ENCODE data around the gene SNAP29. TPM values are rescaled to one million over a fixed set of nuclear protein-coding genes. Genes with fewer than 3 reads are reported as not detected.

SNAP29 gene
- total and polyA plus RNA-seq, 9 of the 15 experiments (the other 6 are each of a cell fraction or from before 2014, with no cell fraction given): 19.5 to 250 (median 75.9) TPM

- TF ChIP-seq CREB5 (CRISPR knock-in tag; IDR thresholded peaks at IDR 0.05) (no peak), RBBP5 (IDR thresholded peaks at IDR 0.05; ENCODE audit: borderline replicate concordance, insufficient read depth, low read length, poor library complexity, severe bottlenecking) (no peak), JUNB (CRISPR knock-in tag; conservative IDR thresholded peaks at IDR 0.05) (0 out of 2 replicates have a peak, but pooled peaks have one; percentile 22), CLOCK (CRISPR knock-in tag; IDR thresholded peaks at IDR 0.05; ENCODE audit: borderline replicate concordance) (no peak), HSF4 (CRISPR knock-in tag; IDR thresholded peaks at IDR 0.05; ENCODE audit: borderline replicate concordance) (no peak; the same call in 1 of the 2 replicates), ZNF76 (CRISPR knock-in tag; IDR thresholded peaks at IDR 0.05; ENCODE audit: borderline replicate concordance) (no peak), HINFP (tag; conservative IDR thresholded peaks at IDR 0.05; ENCODE audit: low read depth) (no peak), ZBTB34 (CRISPR knock-in tag; IDR thresholded peaks at IDR 0.05) (0 out of 2 replicates have a peak, but pooled peaks have one; percentile 47), CHD1 (IDR thresholded peaks at IDR 0.05; ENCODE audit: low read length) (no peak), ZNF24 (IDR thresholded peaks at IDR 0.05) (no peak), ZNF77 (CRISPR knock-in tag; IDR thresholded peaks at IDR 0.05) (no peak), HDAC2 (IDR thresholded peaks at IDR 0.05) (no peak), IRF2 (CRISPR knock-in tag; IDR thresholded peaks at IDR 0.05) (no peak), DNMT1 (IDR thresholded peaks at IDR 0.05) (no peak), ZNF398 (CRISPR knock-in tag; IDR thresholded peaks at IDR 0.05) (no peak), SRSF1 (IDR thresholded peaks at IDR 0.05; ENCODE audit: low read depth, low read length) (no peak), SMAD4 (CRISPR knock-in tag; conservative IDR thresholded peaks at IDR 0.05) (no peak), GTF2E2 (tag; IDR thresholded peaks at IDR 0.05) (peak; percentile 83)
Observed at GRCh38 chr22:20885017-20885556, 26.3 kb downstream of the SNAP29 start (continued).
